IMR-90 (cell line): ENCODE data around the gene LTF. TPM values are rescaled to one million over a fixed set of nuclear protein-coding genes. Genes with fewer than 3 reads are reported as not detected.
A peak's percentile ranks its signal among the peaks of the same experiment; 100 is the strongest.

ENCODE experiments used
- ATAC-seq: fragments of 200-7000 bp; cut with Tn5 transposase; 2 replicates; pipeline ENCODE4 v1.9.1; 2020; ENCODE audit warnings: low read depth, mild to moderate bottlenecking, moderate library complexity
- BruUV-seq: library from RNA; stranded (reverse); fragments of 400-500 nt; replicated peaks from 2 replicates; lab custom pipeline; 2021; lab: Mats Ljungman, UMichigan
- CTCF ChIA-PET: fragments of 300-600 bp; formaldehyde crosslinking; extraction: SDS; loops from one replicate; lab custom pipeline; 2021; ENCODE audit warnings: antibody characterized with exemption; lab: Yijun Ruan, JAX
- POLR2A ChIA-PET: fragments of 300-600 bp; sonication (Branson Sonifier 250); formaldehyde crosslinking; loops from one replicate; lab custom pipeline; 2022; ENCODE audit warnings: antibody characterized with exemption; ENCODE audit not compliant: unreplicated experiment; lab: Charles Lee
- DNase-seq: peaks from one replicate; pipeline ENCODE4 v3.0.0; 2013
- H2AFZ ChIP-seq: replicated peaks from 2 replicates; pipeline ENCODE3; 2013; ENCODE audit warnings: low read length, mild to moderate bottlenecking; ENCODE audit not compliant: poor library complexity
- H2AK5ac ChIP-seq: 2 replicates; pipeline ENCODE4 v1.6.1; 2013; ENCODE audit warnings: low read depth, low read length, inconsistent platforms
- H2AK9ac ChIP-seq: replicated peaks from 2 replicates; pipeline ENCODE3; 2013; ENCODE audit warnings: mild to moderate bottlenecking, low read depth, low read length, moderate library complexity; ENCODE audit not compliant: poor library complexity
- H2BK120ac ChIP-seq: 2 replicates; pipeline ENCODE4 v1.6.1; 2013; ENCODE audit warnings: low read depth, low read length, inconsistent platforms
- H2BK15ac ChIP-seq: 3 replicates; pipeline ENCODE4 v1.6.1; 2013; ENCODE audit warnings: low read depth, low read length, inconsistent platforms
- H2BK20ac ChIP-seq: 2 replicates; pipeline ENCODE4 v1.6.1; 2013; ENCODE audit warnings: low read depth, mild to moderate bottlenecking, inconsistent platforms, low read length, moderate library complexity
- H2BK5ac ChIP-seq: 2 replicates; pipeline ENCODE4 v1.6.1; 2013; ENCODE audit warnings: mild to moderate bottlenecking, low read depth, low read length, inconsistent platforms; ENCODE audit not compliant: poor library complexity, severe bottlenecking
- H3K14ac ChIP-seq: replicated peaks from 2 replicates; pipeline ENCODE4 v1.6.1; 2013; ENCODE audit warnings: low read depth, low read length, inconsistent platforms
- H3K18ac ChIP-seq: 2 replicates; pipeline ENCODE4 v1.6.1; 2013; ENCODE audit warnings: low read depth, low read length, control low read depth
- H3K23ac ChIP-seq: 2 replicates; pipeline ENCODE4 v1.6.1; 2013; ENCODE audit warnings: low read depth, low read length, inconsistent platforms
- H3K27ac ChIP-seq: 2 replicates; pipeline ENCODE4 v1.5.1; 2013; ENCODE audit warnings: mild to moderate bottlenecking, control low read depth, low read length; ENCODE audit not compliant: insufficient read depth
- H3K27me3 ChIP-seq: 2 replicates; pipeline ENCODE4 v1.6.1; 2013; ENCODE audit warnings: low read length; ENCODE audit not compliant: control insufficient read depth, insufficient read depth
- H3K36me3 ChIP-seq: 2 replicates; pipeline ENCODE4 v1.6.1; 2013; ENCODE audit warnings: low read length, mixed read lengths; ENCODE audit not compliant: control insufficient read depth, insufficient read depth
- H3K4ac ChIP-seq: 2 replicates; pipeline ENCODE4 v1.6.1; 2013; ENCODE audit warnings: low read depth, low read length, inconsistent platforms
- H3K4me1 ChIP-seq: 2 replicates; pipeline ENCODE4 v1.6.1; 2013; ENCODE audit warnings: low read length, mixed read lengths; ENCODE audit not compliant: control insufficient read depth, insufficient read depth
- H3K4me2 ChIP-seq: 2 replicates; pipeline ENCODE4 v1.6.1; 2013; ENCODE audit warnings: low read depth, mild to moderate bottlenecking, control low read depth, low read length, moderate library complexity
- H3K4me3 ChIP-seq: 2 replicates; pipeline ENCODE4 v1.5.1; 2013; ENCODE audit warnings: low read depth, mild to moderate bottlenecking, control low read depth, low read length, moderate library complexity; ENCODE audit not compliant: insufficient read depth
- H3K56ac ChIP-seq: 2 replicates; pipeline ENCODE4 v1.6.1; 2013; ENCODE audit warnings: low read length, inconsistent platforms; ENCODE audit not compliant: insufficient read depth; ENCODE audit errors: extremely low read depth
- H3K79me1 ChIP-seq, 2 experiments: 2 replicates each; pipeline ENCODE4 v1.6.1; 2013; ENCODE audit warnings: low read length in 2 of 2, inconsistent platforms in 1 of 2, low read depth in 1 of 2
- H3K9ac ChIP-seq: 2 replicates; pipeline ENCODE4 v1.6.1; 2013; ENCODE audit warnings: low read depth, low read length, control low read depth
- H3K9me1 ChIP-seq: 2 replicates; pipeline ENCODE4 v1.6.1; 2013; ENCODE audit warnings: low read length, inconsistent platforms; ENCODE audit not compliant: insufficient read depth
- H3K9me3 ChIP-seq: 2 replicates; pipeline ENCODE4 v1.6.1; 2013; ENCODE audit warnings: low read length; ENCODE audit not compliant: control insufficient read depth, insufficient read depth
- H4K20me1 ChIP-seq: 2 replicates; pipeline ENCODE4 v1.6.1; 2013; ENCODE audit warnings: low read length, inconsistent platforms; ENCODE audit not compliant: insufficient read depth
- H4K5ac ChIP-seq: 2 replicates; pipeline ENCODE4 v1.6.1; 2013; ENCODE audit warnings: mild to moderate bottlenecking, low read depth, low read length, control low read depth
- H4K8ac ChIP-seq, 2 experiments: 2 replicates each; pipeline ENCODE4 v1.6.1; 2013; ENCODE audit warnings: low read depth in 2 of 2, low read length in 2 of 2, control low read depth in 1 of 2, inconsistent platforms in 1 of 2
- H4K91ac ChIP-seq: 2 replicates; pipeline ENCODE4 v1.6.1; 2013; ENCODE audit warnings: low read depth, low read length, inconsistent platforms; ENCODE audit not compliant: insufficient read depth
- RCOR1 ChIP-seq: IDR thresholded peaks from 2 replicates; pipeline ENCODE4 v1.6.1; 2012; ENCODE audit warnings: mild to moderate bottlenecking, low read length, improper control_type of control experiment; ENCODE audit not compliant: insufficient replicate concordance
- WGBS, 2 experiments: methylation state at CpG; one replicate each; pipeline versions ENCODE4 v1.1.5 to v1.1.7; 2013; ENCODE audit warnings: missing lambda C conversion rate in 2 of 2; ENCODE audit not compliant: insufficient read length in 1 of 2; ENCODE audit errors: extremely low coverage in 2 of 2; 5-methylcytosine and 5-hydroxymethylcytosine counted together
- dilution Hi-C: fragments of 300-500 bp; cut with HindIII; formaldehyde crosslinking; loops from one replicate; pipeline ENCODE4 v1.14.3; 2018; ENCODE audit warnings: low sequenced_read_pairs; ENCODE audit not compliant: unreplicated experiment
- in situ Hi-C: fragments of 300-500 bp; cut with MboI; formaldehyde crosslinking; loops from 3 replicates; pipeline ENCODE4 v1.14.3; 2019; ENCODE audit warnings: low sequenced_read_pairs, inconsistent platforms, mixed read lengths
- intact Hi-C: fragments of 100-400 bp; cut with micrococcal nuclease; formaldehyde crosslinking; loops from 2 replicates; pipeline ENCODE4 v1.10.0; 2022
- polyA plus RNA-seq, 3 experiments: library from polyadenylated mRNA; depleted of rRNA; stranded (reverse); fragments of >200 nt; gene quantifications; 2 replicates each; pipeline ENCODE4 v1.2.3, GENCODE V29; 2012; ENCODE audit warnings: low replicate concordance in 1 of 3
- total RNA-seq: library from RNA; depleted of rRNA; stranded (reverse); fragments of >200 nt; gene quantifications from 2 replicates; pipeline ENCODE4 v1.2.3, GENCODE V29; 2012

Gene LTF
- total and polyA plus RNA-seq, 2 of the 4 experiments (the other 2 are of a cell fraction) = not detected

GRCh38 chr3:46489381-46489780 is 24.7 kb upstream of the LTF start:
- no peak overlapping the region for H3K4me3 ChIP-seq
- H4K20me1 ChIP-seq = no peaks in the 10 kb centered on the region
- H3K23ac ChIP-seq = peak overlapping the region; percentile 99
- H2BK120ac ChIP-seq = peak overlapping the region; percentile 100
- H3K4me2 ChIP-seq = no peak overlapping the region
- H3K4me1 ChIP-seq = peaks cover 15% of the 10 kb centered on the region
- DNase-seq = no peak
- H2AK9ac ChIP-seq = peak overlapping the region; percentile 91
- CTCF ChIA-PET = interaction anchor here (0.6 to 3.3 kb wide), 19 partner anchors 12 to 760 kb away, joined by 3 to 49 read pairs (median 4); no protein-coding TSS in a partner anchor
- intact Hi-C loops (loop anchor here (2.0 to 5.0 kb wide), 2 partner anchors 205 to 418 kb away; no protein-coding TSS in a partner anchor), dilution Hi-C loops (no loop called here), in situ Hi-C loops (loop anchor here (5.0 to 25.0 kb wide), 2 partner anchors 143 to 398 kb away; partner anchors contain the start of gene PTH1R)
- H3K9me1 ChIP-seq = peaks cover 9% of the 10 kb centered on the region
- H3K9me3 ChIP-seq = no peaks in the 10 kb centered on the region
- TF ChIP-seq RCOR1 = no peak
- ATAC-seq = no peak
- H2BK15ac ChIP-seq = peak overlapping the region; percentile 90; the same call in 2 of the 3 replicates
- peak overlapping the region; percentile 50 for H3K9ac ChIP-seq
- peak overlapping the region; percentile 80 for H3K56ac ChIP-seq
- peak overlapping the region; percentile 89 for H2AK5ac ChIP-seq
- H2BK5ac ChIP-seq = peak overlapping the region; percentile 99
- no peaks in the 10 kb centered on the region for H3K79me1 ChIP-seq
- H2BK20ac ChIP-seq = peak overlapping the region; percentile 100
- peak overlapping the region; percentile 89 for H4K5ac ChIP-seq
- peak overlapping the region; percentile 74 for H3K27ac ChIP-seq
- peak overlapping the region; percentile 99 for H3K4ac ChIP-seq
- peak overlapping the region; percentile 98 for H3K14ac ChIP-seq
- 80% methylated on average over 3 of the region's 4 CpGs; no CpG with 5 or more reads in 1 of the 2 experiments for WGBS, 2 experiments
- H3K18ac ChIP-seq = peak overlapping the region; percentile 74
- H3K36me3 ChIP-seq = no peaks in the 10 kb centered on the region
- peak overlapping the region; percentile 96 to 98 for H4K8ac ChIP-seq
- no TSS peak for BruUV-seq
- POLR2A ChIA-PET = no interaction called here
- no peaks in the 10 kb centered on the region for H3K27me3 ChIP-seq
- H2AFZ ChIP-seq = peak overlapping the region; percentile 55
- H4K91ac ChIP-seq = peak overlapping the region; percentile 99
